NB4 (cell line): ENCODE results near the gene NRTN.

Experiments
- MYC ChIP-seq: IDR thresholded peaks from 2 replicates; pipeline ENCODE4 v1.6.1; 2011; ENCODE audit warnings: low read depth, low read length
- POLR2A ChIP-seq: IDR thresholded peaks from 2 replicates; pipeline ENCODE4 v1.6.1; 2011; ENCODE audit warnings: mild to moderate bottlenecking; ENCODE audit not compliant: insufficient read length; ENCODE audit errors: extremely low read depth
- TF ChIP-seq, protein P1 (sequence below): IDR thresholded peaks from one replicate; pipeline ENCODE4 v1.5.1; 2012; ENCODE audit warnings: low read depth, low read length
- TF ChIP-seq, protein P2 (sequence below): IDR thresholded peaks from 2 replicates; pipeline ENCODE4 v1.6.1; 2011; ENCODE audit warnings: low read depth, low read length

DNA sequence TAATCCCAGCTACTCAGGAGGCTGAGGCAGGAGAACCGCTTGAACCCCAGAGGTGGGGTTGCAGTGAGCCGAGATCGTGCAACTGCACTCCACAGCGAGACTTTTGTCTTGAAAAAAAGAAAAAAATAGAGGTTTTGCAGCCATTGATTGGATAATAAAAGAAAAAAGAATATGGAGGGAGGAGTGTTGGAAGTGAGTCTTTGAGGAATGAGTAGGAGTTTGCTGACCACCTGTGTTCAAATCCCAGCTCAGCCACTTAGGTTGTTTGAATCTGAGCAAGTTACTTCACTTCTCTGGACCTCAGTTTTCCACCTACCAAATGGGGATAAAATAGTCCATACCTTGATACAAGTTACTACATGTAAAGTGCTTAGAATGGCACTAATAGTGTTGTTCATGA is 6.2 kb downstream of the NRTN start:
- TF ChIP-seq, protein P1, sequence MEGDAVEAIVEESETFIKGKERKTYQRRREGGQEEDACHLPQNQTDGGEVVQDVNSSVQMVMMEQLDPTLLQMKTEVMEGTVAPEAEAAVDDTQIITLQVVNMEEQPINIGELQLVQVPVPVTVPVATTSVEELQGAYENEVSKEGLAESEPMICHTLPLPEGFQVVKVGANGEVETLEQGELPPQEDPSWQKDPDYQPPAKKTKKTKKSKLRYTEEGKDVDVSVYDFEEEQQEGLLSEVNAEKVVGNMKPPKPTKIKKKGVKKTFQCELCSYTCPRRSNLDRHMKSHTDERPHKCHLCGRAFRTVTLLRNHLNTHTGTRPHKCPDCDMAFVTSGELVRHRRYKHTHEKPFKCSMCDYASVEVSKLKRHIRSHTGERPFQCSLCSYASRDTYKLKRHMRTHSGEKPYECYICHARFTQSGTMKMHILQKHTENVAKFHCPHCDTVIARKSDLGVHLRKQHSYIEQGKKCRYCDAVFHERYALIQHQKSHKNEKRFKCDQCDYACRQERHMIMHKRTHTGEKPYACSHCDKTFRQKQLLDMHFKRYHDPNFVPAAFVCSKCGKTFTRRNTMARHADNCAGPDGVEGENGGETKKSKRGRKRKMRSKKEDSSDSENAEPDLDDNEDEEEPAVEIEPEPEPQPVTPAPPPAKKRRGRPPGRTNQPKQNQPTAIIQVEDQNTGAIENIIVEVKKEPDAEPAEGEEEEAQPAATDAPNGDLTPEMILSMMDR = no peak
- TF ChIP-seq POLR2A (no peak), MYC (no peak)
- TF ChIP-seq, protein P2, sequence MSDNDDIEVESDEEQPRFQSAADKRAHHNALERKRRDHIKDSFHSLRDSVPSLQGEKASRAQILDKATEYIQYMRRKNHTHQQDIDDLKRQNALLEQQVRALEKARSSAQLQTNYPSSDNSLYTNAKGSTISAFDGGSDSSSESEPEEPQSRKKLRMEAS = no peak
